Adrenal gland (tissue), 12 donors: Measurements from ENCODE around the gene MSX2. TPM values are rescaled to one million over a fixed set of nuclear protein-coding genes. Genes with fewer than 3 reads are reported as not detected.
A peak's percentile ranks its signal among the peaks of the same experiment; 100 is the strongest.

ENCODE experiments used
- DNase-seq, 7 donors: peaks; one replicate each; pipeline ENCODE4 v3.0.0-alpha.2; 2019 to 2020
- H3K27ac ChIP-seq, 5 donors: fragments of 200-600 bp; sonication (generic) in 4 of 5; 1 replicate in 3 of 5; 2 replicates in 2 of 5; pipeline versions ENCODE4 v1.5.1 to v1.8.0; 2016 to 2020; ENCODE audit warnings: mild to moderate bottlenecking in 1 of 5
- H3K27me3 ChIP-seq: fragments of 200-600 bp; 2 replicates; pipeline ENCODE4 v1.8.0; 2021
- H3K36me3 ChIP-seq, 2 donors: fragments of 200-600 bp; replicated peaks in 1 of 2; 1 replicate in 1 of 2; 2 replicates in 1 of 2; pipeline versions ENCODE4 v1.5.1 to v1.8.0; 2018 to 2022
- H3K4me1 ChIP-seq, 2 donors: fragments of 200-600 bp; replicated peaks in 1 of 2; 1 replicate in 1 of 2; 2 replicates in 1 of 2; pipeline versions ENCODE4 v1.5.1 to v1.8.0; 2018 to 2021
- H3K4me3 ChIP-seq, 4 donors: fragments of 200-600 bp; sonication (generic) in 3 of 4; one replicate each; pipeline ENCODE4 v1.5.1; 2016 to 2018
- H3K9me3 ChIP-seq, 3 donors: fragments of 200-600 bp; sonication (generic) in 1 of 3; replicated peaks in 1 of 3; 1 replicate in 2 of 3; 2 replicates in 1 of 3; pipeline versions ENCODE4 v1.5.1 to v1.8.0; 2016 to 2021
- CTCF ChIP-seq, 6 experiments: fragments of 450-650 bp in 4 of 6; fragments of 200-600 bp in 2 of 6; sonication (generic) in 1 of 6; IDR thresholded peaks; 1 replicate in 5 of 6; 2 replicates in 1 of 6; pipeline versions ENCODE4 v1.5.1 to v1.8.0; 2016 to 2021; ENCODE audit warnings: antibody characterized with exemption in 6 of 6, mild to moderate bottlenecking in 2 of 6, moderate library complexity in 1 of 6
- POLR2A ChIP-seq, 2 donors: fragments of 450-650 bp; IDR thresholded peaks; one replicate each; pipeline ENCODE4 v1.6.1; 2017; ENCODE audit warnings: antibody characterized with exemption in 2 of 2, mild to moderate bottlenecking in 2 of 2, moderate library complexity in 1 of 2
- WGBS, 4 donors: extraction: QIAGEN DNeasy Blood & Tissue Kit in 2 of 4; methylation state at CpG; one replicate each; pipeline versions ENCODE4 v1.1.5 to v1.1.7; 2013 to 2017; 5-methylcytosine and 5-hydroxymethylcytosine counted together
- intact Hi-C, 2 donors: fragments of 100-400 bp; cut with DNase I; formaldehyde crosslinking; loops; one replicate each; pipeline versions ENCODE4 v1.14.1 to v1.15.0; 2022 to 2023
- polyA plus RNA-seq, 3 donors: library from polyadenylated mRNA; stranded (reverse); fragments of 200-250 nt in 2 of 3; fragments of 350-450 nt in 1 of 3; fragmentation: Illumina TruSeq in 1 of 3; extraction: RNeasy Lipid Tissue Mini Kit (QIAGEN cat#74804) in 1 of 3; gene quantifications; one replicate each; pipeline ENCODE4 v1.2.3, GENCODE V29; 2013 to 2014
- total RNA-seq, 9 donors: library from RNA; depleted of rRNA in 4 of 9; stranded (reverse); fragments of >200 nt in 4 of 9; fragments of 120-200 nt in 1 of 9; fragmentation: NEBNext Ultra II Directional in 1 of 9; extraction: Animal tissue kit (Norgen Biotek cat#: 25700) in 1 of 9; gene quantifications; one replicate each; pipeline versions ENCODE4 v1.1.0 to v1.2.4, GENCODE V29; 2013 to 2023
- donor health status: healthy with polysubstance abuse.
- donor health status: Bipolar disorder and iron deficiency.
- donor health status: DM: yes; HTN: yes; CAD: no.
- donor health status: DM: no; HTN: no; CAD: no.
- donor health status: DM: no; HTN: no; CAD: no.
- donor health status: DM: yes; HTN: yes; CAD: no.

MSX2 gene
- total and polyA plus RNA-seq, 12 donors: 0.24 to 1.3 (median 0.58) TPM; not detected in 1

GRCh38 chr5:174680901-174681565, 43.3 kb upstream of the MSX2 start:
- Histone ChIP-seq H3K27me3 (no peaks in the 10 kb centered on the region), H3K9me3 (no peaks in the 10 kb centered on the region), H3K27ac (no peak overlapping the region), H3K36me3 (no peaks in the 10 kb centered on the region), H3K4me1 (no peaks in the 10 kb centered on the region), H3K4me3 (no peak overlapping the region)
- no peak for DNase-seq
- TF ChIP-seq POLR2A (IDR thresholded peaks at IDR 0.05) (no peak), CTCF (IDR thresholded peaks at IDR 0.05) (no peak)
- WGBS, 4 donors: 81 to 86% (median 82%) methylated on average over 6 to 7 of the region's 7 CpGs
- intact Hi-C loops: no loop called here

GRCh38 chr5:174687503-174687902, 36.9 kb upstream of the MSX2 start:
- Histone ChIP-seq H3K27me3 (peaks cover 22% of the 10 kb centered on the region), H3K4me1 (no peaks in the 10 kb centered on the region), H3K27ac (no peak overlapping the region), H3K4me3 (no peak overlapping the region), H3K9me3 (no peaks in the 10 kb centered on the region), H3K36me3 (no peaks in the 10 kb centered on the region)
- no peak for DNase-seq
- intact Hi-C loops: no loop called here
- TF ChIP-seq POLR2A (IDR thresholded peaks at IDR 0.05) (no peak), CTCF (IDR thresholded peaks at IDR 0.05) (no peak)

GRCh38 chr5:174688441-174689354, 35.7 kb upstream of the MSX2 start:
- Histone ChIP-seq H3K27ac (no peak overlapping the region), H3K36me3 (no peaks in the 10 kb centered on the region), H3K4me3 (no peak overlapping the region), H3K4me1 (no peaks in the 10 kb centered on the region), H3K27me3 (peaks cover 33% of the 10 kb centered on the region), H3K9me3 (no peaks in the 10 kb centered on the region)
- WGBS, 4 donors: 19 to 23% (median 22%) methylated on average over 28 to 30 of the region's 30 CpGs
- TF ChIP-seq CTCF (IDR thresholded peaks at IDR 0.05) (no peak), POLR2A (IDR thresholded peaks at IDR 0.05) (no peak)
- DNase-seq: no peak
- intact Hi-C loops: no loop called here

- 10 to 18% (median 12%) methylated on average over 8 of the region's 8 CpGs for WGBS, 4 donors
- Histone ChIP-seq H3K4me3 (no peak overlapping the region), H3K9me3 (no peaks in the 10 kb centered on the region), H3K4me1 (no peaks in the 10 kb centered on the region), H3K36me3 (no peaks in the 10 kb centered on the region), H3K27me3 (peaks cover 37% of the 10 kb centered on the region), H3K27ac (no peak overlapping the region)
- DNase-seq: peak; percentile 13 to 57 (median 48)
- intact Hi-C loops: no loop called here
- no peak for TF ChIP-seq POLR2A (IDR thresholded peaks at IDR 0.05)
- no peak for TF ChIP-seq CTCF (IDR thresholded peaks at IDR 0.05)
These were observed 34.1 kb upstream of the MSX2 start for GRCh38 chr5:174690271-174690670.
